EL (cell line): ENCODE results near the gene SGIP1.
"Not testable (repeated sequence)": the region's sequence is repeated elsewhere in the genome, so short reads cannot be mapped to it uniquely, and the experiment has no call there.

Experiments
- DNase-seq: peaks from one replicate; pipeline ENCODE4 v3.0.0-alpha.2; 2016

The SGIP1 gene

DNA sequence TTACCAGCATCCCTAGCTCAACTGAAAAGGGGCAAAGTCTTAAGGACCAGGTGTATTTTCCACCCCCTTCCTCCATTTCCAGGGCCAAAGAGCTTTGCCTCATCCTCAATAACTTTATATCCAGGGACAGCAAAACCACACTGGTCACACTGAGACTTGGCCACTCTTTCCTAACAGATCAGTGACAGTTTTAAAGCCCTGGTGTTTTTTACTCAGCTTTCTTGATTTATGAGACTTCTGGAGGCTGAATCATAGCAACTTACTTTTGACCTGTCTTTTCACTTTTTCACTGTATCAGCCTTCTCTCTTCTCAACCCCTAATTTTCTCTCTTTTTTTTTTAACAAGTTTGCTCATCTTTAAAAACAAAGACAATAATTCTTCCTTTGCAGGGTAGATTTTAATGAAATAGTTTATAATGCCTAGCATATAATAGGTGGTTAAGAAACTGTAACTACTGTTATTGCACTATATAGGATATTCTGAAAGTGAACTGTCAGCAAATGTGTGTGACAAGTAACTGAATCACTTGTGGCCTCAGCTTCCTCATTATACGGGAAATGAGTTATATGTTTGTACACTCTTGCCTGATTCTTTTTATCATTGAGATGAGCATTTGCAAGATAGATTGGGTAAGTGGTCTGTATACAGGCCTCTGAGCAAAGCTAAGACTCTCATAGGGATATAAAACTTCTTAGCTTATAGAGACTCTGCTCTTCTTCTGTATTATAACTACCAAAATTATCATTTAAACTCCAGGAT, 198.6 kb downstream of the SGIP1 start:
- DNase-seq, result peak; percentile 32

DNA sequence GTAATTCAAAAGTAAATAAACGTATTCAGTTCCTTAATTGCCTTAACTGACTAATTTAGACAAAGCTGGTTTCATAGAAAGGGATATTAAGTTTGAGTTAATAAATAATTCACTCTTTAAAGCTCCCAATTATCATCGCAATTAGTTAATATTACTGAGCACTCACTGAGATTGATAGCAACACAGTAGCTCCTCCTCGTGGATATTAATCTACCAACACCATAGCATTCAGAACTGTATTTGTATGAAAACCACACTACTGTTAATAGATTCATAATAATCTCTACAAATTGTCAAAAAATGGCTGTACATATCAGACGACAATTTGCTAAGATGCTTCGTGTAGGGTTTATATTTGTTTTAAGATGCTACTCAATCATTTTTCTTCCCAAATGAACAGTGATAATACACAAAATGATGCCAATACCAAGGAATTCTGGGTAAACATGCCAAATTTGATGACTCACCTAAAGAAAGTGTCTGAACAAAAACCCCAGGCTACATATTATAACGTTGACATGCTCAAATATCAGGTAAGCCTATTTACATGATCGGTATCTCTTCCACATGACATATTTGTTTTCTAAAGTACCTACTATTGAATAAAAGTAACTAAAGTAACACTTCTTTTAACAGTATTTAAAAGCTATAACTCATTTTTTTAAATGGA, 199.5 kb downstream of the SGIP1 start:
- DNase-seq, result peak; percentile 40

DNA sequence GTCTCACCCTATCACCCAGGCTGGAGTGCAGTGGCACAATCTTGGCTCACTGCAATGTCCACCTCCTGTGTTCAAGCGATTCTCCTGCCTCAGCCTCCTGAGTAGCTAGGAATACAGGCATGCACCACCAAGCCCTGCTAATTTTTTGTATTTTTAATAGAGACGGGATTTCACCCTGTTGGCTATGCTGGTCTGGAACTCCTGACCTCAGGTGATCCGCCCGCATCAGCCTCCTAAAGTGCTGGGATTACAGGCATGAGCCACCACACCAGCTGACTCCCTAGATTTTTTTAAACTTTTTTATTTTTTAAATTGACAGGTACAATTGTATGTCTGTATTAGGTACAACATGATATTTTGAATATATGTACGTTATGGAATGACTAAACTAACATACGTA, 200.6 kb downstream of the SGIP1 start:
- DNase-seq, result not testable (repeated sequence)

DNA sequence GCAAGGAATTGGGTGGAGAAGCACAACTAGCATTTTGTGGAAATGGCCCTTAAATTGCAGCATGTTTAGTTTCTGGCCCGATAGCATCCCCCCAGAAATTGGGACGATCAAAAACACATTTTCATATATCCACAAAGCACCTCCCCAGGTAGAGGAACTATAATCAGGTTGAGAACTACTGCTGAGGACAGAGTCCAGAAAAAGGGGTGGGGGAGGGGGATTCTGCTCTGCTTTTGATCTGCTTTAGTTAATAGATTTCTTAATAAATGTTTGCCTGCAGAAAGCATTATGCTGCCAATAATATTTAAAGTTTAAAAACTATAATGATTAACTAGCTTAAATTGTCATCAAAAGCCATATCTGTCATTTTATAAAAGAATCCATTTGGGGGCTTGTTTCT, 203.9 kb downstream of the SGIP1 start:
- no peak for DNase-seq

DNA sequence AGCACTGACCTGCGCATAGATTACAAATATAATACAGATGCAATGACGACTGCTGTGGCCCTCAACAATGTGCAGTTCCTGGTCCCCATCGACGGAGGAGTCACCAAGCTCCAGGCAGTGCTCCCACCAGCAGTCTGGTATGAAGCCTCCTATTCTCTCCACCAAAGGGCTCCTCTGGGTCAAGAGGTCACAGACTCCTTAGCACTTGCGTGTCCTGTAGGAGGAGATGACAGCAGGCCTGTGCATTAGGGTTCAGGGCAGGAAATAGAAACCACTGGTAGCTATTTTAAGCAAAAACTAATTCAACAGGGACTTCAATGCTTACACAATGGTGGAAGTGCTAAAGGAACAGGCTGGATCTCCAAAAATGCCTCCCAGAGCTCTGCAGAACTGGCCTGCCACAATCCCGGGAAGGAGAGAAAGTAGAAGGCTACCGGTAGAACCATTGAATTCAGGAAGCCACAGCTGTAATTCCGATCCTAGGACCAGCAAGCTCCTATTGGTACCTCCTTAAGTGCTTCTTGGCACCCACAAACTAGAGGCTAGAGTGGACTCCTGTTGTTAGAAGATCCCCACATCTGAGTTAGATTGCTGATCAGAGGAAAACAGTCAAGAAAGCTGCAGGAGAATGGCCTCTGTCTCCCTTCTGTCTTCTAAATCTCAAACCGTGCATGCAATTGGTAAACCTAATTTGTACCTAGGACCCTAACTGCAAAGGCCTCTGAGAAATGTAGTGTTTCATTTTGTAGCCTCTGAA, 205.6 kb downstream of the SGIP1 start:
- DNase-seq, result no peak

DNA sequence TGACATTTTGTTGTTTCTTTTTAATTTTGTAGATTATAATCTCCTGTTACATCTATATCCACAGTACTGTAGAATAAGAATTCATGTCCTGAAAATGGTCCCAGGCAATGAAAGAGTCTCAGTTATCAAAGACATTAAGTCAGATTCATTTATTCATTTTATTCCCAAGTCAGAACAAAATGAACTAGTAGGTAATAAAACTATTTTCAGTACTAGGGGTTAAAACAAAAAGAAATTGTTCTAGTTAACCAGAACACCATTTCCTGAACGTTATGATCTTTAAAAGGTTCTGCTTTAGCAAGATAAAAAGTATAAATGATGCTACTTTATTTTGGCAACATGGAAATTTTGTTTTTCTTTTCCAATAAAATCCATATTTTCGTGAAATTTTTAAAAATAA, 211.5 kb downstream of the SGIP1 start:
- DNase-seq, result no peak

DNA sequence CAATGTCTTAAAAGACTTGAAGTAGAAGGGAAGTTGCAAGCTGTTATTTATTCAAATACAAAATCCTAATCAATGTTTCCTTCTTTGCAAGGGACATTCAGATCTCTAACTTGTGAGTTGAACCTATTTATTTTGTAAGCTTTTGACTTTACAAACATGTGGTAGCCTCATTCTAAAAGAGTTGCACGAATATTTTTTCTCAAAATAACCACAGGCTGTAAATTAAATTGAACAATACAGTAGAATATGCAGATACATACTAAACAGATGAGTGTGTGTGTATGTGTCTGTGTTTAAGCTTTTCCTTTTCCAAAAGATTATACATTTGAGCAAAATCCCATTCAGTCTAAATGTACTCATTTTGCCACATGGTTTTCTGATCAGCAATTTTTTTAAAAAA, 213.5 kb downstream of the SGIP1 start:
- peak; percentile 62 for DNase-seq

DNA sequence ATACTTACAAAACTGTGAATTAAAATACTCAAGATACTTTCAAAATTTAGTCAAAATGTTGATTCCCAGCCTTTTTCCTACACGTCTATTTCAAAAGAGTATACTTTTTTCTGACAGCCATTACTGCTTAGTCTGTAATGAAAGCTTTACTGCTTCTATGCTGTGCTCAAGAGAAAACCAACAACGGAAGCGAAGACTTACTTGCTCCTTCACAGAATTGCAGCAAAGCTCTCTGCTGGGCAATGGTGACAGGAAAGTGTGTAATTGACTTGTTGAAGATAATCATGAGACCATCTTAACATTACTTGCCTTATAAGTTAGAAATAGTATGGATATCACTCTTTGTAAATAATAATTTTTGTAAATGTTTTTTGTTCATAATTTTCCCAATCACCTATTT, 216.6 kb downstream of the SGIP1 start:
- no peak for DNase-seq

DNA sequence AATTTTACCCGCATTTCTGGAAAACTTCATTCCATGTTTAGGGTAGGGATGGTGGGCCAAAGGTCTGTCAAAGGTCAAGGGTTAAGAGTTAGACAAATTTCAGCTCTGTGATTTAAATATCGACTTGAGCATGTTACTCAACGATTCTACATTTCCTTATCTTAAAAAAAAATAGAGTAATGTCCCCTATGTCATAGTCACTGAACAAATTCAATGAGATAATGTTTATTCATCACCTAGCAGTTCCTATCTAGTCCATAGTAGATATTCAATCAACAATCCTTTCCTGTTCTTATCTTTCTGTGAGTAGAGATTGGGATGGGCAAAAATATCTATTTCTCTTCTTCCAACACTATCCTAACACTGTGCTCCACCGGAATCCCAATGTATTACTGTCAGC, 217.2 kb downstream of the SGIP1 start:
- no peak for DNase-seq

DNA sequence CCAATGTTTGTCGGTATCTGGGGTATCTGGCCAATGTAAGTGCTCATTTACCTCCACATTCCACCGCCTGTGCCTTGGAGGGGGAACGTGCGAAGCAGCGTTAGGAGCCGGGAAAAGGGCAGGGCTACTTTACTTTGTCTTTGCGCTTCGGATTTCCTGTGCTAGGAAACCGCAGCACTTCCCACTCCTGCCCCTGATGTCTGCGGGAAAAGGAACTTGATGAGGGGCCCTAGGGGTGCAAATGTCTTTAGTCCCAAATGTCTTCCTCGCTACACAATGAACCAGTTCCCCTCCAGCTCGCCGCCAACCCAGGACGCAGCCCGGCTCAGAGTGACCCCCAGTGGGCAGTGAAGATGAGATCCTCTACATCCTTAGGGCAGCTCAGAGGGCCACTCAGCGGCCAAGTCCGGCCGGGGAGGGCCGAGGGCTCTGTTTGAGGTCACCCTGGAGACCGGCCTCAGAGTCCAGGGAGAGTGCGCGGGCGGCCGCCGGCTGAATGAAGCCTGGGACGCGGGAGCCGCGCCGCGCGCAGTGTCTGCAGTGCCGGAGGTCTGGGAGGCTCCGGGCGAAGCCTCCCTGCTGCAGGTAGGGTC, 218.1 kb downstream of the SGIP1 start, which contains the start of gene DYNLT5:
Gene DYNLT5 (plus strand): TSS at position 460 of the 593 bp plus-strand sequence. CDS start 2,200 bp downstream, outside the sequence.
- DNase-seq, result peak; percentile 72

DNA sequence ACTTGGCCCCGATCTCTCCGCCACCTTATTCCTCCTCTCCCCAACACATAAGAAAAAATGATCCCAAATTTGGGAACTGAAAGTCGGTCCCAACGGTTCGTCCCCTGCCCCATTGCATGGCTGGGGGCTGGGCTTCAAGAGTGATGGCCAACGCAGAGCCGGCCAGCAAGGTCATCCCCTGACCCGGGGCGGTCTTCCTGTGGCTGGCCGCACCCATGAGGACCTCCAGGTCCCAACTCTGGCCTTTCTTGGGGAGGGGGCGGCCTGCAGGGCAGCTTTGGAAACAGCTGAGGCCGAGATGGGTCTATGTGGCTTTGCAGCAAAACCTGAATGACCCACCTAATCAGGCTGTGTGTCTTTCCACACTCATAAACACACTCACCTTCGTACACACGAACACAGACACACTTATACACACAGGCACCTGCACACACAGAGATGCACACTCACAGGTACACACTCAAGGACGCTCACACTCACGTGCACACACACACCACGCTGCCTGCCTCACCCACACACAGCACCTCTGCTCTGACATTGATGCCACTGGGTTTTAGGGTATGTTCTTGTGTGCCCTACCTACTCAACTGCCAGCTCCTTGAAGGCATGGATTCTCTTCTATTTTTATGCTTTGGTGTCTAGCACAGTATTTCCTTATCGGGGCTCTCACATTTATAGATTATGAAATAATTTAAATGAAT, 218.9 kb downstream of the SGIP1 start:
- no peak for DNase-seq

DNA sequence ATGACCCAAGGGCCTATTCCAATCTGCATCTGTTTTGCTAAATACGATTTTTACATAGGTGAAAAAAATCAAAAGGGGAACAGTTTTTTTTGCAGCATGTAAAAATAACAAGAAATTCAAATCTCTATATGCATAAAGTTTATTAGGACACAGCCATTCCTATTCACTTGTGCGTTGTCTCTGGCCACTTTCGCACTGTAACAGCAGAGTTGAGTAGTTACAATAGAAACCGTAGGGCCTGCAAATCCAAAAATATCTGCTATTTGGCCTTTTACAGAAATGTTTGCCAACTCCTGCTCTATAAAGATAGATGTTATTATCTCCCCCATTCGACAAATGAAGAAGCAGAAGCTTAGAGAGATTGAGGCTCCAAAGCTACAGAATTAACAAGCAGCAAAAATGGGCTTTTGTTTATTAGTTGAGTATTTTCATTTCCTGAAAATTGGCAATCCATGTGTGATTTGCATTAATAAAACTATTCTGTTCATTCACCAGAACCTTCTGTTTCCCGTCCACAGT, 223.8 kb downstream of the SGIP1 start:
- DNase-seq, result no peak

DNA sequence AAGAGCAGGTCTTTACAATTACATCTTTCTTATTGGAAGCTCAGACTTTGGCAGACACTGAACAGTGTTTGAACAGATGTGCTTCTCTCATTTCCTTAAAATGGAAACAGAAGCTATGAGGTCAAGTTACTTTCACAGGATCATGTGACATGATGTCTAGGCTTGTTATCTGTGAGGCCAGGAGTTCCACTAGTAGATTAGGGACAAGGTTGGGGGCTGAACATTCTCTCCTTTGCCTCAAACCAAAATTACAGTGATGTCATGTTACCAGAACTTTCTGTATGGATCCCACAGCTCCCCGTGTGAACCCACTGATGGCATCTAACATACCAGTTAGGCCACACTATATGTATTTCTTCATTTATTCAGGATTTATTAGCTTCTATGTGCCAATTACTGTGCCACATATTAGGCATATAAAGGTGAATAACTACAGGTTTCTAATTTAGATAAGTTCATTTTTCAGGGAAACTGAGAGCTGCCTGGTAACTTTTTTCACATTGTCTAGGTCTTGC, 224.3 kb downstream of the SGIP1 start:
- no peak for DNase-seq

DNA sequence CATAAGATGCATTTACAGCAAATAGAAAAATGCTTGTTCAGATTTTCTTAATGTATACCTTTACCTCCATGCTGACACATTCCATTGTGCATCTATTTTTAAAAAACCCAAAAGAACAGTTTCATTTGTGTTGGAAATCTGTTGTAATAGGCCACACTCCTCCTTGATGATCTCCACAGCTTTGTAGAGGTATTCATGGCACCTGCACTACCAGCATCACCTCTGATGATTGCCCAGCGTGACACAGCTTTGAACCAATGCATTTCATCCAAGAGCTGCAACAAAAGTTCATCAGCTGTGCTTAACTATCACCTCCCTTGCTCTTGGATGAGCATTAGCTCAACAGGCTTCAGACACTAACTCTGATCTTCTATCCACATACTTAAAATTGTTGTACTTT, 226.6 kb downstream of the SGIP1 start:
- DNase-seq, result no peak

DNA sequence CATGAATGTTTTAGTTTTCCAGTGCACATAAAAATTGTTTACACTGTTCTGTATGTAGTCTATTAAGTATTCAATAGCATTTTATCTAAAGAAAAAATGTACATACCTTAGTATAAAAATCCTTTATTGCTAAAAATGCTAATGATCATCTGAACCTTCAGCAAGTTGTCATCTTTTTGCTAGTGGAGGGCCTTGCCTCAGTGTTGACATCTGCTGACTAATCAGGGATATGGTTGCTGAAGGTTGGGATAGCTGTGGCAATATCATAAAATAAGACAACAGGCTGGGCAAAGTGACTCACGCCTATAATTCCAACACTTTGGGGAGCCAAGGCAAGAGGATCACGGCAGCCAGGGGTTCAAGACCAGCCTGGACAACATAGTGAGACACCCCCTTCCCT, 227.3 kb downstream of the SGIP1 start:
- DNase-seq, result peak; percentile 26

DNA sequence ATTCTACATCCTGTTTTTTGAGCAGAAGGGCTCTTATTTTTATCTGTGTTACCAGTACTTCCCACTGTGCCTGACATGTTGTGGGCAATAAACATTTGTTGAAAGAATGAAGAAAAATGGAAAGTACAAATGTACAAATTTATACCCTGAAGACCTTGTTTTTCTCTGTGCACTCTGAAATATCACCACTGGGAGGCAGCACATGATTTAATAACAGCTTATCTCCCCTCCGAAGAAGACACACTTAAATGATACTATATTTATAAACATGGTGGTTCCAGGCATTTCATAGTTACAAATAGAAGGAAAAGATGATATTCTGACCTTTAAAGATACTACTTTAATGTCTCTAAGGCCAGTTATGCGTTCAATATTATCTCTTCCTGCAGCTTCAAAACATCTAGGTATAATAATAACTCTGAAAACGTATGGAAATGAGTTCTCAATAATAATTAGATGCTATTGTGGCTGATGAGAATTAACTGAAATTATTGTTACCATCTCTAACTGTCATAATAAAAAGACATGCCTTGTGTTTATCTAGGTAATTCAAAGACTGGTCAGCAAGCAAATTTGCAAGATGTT, 231.1 kb downstream of the SGIP1 start:
- DNase-seq, result peak; percentile 56

DNA sequence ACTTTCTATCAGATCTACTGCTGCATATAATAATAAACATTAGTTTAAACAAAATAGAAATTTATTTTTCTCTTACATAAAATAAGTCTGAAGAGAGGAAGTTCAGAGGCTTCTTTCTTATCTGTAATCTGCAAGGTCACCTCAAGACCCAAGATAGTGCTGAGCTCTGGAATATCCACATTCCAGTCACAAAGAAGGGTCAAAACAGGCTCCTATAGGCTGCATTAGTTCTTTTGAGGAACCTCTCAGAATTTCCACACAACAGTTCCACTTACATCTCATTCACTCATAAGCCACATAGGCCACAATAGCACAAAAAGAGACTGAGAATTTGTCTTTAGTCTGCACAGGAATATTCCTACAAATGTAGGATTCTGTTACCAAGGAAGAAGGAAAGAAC, 233.7 kb downstream of the SGIP1 start:
- no peak for DNase-seq

DNA sequence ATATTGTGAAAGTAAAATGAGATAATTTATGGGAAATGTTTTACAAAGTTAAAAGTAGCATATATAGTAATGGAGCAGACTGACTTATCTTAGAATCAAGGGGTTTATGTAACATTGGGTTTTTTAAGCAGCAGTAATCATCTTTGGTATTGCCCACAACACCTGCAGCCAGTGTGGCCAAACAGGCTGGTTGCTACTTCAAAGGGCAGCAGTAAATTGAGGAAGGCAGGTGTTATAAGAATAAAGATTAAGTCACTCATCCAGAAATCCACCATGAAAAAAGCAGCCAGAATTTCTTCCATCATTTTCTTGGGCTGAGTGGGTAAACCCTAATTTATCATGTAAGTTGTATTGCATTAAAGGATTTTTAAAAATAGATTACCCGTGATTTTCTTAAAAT, 235.0 kb downstream of the SGIP1 start:
- no peak for DNase-seq

DNA sequence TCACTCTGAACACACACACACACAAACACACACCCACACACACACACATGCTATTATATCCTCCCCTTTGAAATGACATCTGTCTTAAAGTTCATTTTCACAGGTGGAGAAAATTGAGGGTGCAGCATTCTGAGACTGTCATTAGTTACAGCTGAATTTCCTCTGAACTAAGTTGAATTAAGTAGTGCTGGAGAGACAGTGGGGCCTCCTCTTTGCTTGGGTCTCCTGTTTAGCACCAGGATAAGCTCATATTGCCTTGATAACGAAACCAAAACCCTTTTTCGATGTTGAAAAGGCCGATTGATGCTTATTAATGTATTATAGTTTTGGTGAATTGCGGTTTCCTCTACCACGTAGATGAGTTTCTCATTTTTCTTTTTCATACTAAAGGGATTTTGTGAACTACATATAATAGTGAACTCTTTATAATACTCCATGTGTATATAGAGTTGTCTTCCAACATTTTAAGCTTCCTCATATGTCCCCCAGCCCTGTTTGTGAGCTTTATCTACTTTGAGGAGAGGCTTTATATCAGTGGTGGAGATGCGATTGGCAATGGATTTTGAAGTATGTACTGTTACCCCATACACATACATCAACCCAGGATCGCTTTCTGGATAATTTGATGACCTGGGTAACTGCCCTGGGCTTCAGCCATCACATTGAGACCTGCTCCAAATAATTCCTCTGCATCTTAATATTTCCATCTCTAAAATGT, 235.7 kb downstream of the SGIP1 start:
- DNase-seq, result no peak

DNA sequence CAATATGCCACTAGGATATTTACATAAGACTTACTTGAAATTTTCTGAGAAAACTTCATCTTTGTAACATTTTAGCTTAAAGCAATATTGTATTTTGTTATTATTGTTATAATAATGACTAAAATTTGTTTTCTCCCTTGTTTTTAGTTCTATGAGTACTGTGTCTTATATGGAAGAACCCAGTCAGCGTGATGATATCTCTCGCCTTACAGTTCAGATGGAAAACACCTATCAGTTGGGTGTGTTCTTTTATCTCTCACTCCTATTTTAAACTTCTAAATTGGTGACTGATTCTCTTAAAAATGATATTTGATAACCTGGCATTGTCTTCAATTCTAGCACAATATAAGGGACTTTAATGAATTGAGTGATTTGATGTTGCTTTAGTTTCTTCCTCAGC, 236.3 kb downstream of the SGIP1 start:
- DNase-seq, result no peak

DNA sequence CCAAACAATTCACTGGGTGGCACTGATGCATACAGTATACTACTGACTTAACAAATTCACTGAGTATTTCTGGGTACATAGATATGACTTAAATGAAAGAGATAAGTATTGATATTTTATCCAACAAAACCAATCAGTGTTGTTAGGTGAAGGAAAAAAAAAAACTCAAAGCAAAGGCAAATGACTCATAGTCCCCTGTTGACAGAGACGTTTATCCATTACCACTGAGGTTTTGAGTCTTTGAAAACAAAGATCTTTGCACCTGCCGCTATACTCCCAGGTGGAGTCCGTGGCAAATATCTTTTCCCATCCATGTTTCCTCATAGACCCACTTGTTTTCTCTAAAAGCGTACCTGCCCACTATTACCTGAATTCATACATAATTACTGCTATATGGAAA, 236.7 kb downstream of the SGIP1 start:
- no peak for DNase-seq
